Effector CD8-positive, alpha-beta T cell (primary cell): Measurements from ENCODE around the gene GLG1.

ENCODE experiments used
- DNase-seq: peaks from one replicate; lab custom pipeline; 2025; lab: John Stamatoyannopoulos, UW

GLG1 gene

DNA sequence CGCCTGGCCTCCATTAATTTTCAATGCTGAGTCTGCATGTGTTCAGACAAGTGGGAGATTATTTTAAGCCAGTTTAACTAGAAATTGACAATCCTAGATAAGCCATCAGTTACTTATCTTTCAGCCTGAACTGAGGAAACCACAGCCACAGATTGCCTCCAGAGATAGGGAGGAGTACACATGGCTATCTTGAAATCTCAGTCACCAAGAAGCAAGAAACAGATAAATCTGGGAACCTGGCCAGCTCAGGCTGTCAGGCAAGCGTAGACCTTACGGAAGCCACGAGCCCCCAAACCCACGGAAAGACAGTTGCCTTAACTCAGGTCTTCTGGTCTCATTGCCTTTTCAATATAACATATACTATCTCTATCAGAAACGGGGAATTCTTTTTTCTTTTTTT lies 2.0 kb upstream of the GLG1 start:
- peak; percentile 37 for DNase-seq

DNA sequence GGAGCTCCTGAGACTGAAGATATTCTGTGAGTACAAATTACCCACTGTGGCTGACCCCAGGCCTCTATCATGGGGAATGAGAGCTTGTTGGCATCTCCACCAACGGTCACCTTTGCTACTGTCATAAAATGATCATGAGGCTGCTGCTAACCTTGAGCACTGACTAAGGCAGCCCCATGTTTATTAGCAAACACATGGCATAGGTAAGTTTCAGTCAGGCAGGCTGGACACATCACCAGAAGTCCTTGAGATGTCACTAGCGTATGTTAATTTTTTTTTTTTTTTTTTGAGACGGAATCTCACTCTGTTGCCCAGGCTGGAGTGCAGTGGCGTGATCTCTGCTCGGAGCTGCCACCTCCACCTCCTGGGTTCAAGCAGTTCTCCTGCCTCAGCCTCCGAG lies 1.5 kb upstream of the GLG1 start:
- no peak for DNase-seq

DNA sequence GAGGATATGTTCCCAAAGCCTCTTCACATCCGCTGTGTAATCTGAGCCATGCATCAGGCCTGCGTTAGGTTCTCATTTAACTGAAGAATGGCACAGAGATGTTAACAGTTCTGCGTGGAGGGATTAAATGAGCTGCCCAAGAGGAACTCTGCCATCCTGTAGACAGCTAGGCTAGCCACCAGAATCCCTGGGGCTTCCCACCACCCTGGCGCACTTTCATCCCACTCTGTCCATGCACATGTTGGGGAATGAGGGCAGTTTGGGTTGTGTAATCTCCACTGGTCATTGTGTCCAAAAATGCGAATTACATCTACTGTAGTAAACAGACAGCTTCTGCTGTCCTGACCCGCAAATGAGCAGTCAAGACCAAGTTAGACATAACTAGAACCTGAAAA lies 1.0 kb upstream of the GLG1 start:
- DNase-seq: no peak

DNA sequence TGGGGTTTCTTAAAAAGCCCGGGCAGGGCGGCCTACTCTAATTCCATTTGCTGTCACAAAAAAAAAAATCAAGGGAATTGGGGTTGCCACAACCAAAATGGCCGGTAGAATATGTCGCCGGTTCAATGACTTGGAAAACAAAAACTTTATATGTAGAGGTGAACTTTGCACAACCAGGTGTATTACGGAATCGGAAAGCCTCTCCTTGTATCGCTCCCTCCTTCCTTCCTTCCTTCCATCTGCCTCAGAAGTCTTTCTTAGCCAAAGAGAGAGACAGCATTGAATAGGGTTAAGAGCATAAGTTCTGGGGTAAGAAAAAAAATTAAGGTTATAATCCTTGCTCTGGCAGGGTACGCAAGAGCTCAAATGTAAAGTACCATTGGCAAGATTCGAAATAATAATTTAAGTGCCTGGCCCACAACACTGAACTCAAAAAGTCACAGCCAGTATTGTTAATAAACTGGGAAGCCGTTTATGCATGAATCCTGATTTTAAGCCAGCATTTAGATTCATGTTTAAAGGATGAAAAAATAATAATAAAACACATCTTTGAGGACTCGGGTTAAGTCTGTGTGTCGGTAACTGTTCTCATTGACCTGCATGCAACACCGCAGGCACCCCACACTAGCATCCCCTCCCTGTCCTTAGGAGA lies 522 bp upstream of the GLG1 start:
- no peak for DNase-seq

DNA sequence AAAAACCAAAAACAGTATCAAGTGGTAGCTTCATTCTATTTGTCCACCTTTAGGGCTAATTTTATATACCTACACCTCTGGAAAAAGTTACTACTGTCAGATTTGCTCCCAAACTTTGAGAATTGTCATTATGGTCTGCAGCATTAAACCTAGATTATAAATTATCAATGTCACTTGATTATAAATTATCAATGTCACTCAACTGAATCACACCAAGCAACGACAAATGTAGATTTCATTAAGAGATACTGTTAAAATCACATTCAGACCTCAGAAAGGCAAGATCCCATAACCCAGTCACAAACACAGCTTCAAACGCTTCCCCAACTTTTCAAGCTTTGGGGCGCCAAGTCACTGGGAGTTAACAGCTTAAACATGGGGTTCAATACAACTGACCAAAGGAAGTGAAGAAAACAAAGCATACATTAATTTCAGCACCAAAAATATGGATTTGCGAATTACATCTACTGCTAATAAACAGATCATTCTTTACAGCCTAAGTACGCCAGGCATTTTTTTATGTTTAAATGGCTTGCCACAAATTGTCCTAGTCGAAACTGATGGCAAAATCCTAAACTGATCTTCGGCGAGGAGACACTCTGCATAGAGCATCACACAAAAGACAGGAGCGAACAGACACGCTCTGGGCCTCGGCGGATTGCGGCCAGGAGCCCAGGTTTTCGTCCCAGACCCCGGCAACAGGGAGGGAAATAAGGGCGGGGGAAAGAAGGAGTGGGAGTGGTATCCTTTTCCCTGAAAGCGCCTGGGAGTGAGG lies 981 bp downstream of the GLG1 start:
- DNase-seq: no peak

DNA sequence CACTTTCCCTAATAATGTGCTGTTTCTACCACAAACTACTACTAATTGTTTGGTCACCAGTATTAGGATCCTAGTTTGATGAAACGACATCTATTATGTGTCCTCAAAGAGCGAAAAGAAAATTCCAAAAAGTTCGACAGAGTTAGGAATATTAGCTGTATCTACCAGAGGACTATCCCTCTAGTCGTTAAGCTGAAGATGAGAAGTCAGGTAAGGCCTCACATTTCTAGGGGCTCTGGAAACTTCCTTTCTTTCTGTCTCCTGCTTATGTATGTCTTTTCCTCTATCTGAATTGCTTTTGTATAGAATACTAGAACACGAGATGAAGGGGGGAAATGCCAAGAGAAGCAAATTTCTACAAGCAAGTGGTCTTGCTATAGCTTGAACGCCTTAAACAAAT lies 1.6 kb downstream of the GLG1 start:
- no peak for DNase-seq

DNA sequence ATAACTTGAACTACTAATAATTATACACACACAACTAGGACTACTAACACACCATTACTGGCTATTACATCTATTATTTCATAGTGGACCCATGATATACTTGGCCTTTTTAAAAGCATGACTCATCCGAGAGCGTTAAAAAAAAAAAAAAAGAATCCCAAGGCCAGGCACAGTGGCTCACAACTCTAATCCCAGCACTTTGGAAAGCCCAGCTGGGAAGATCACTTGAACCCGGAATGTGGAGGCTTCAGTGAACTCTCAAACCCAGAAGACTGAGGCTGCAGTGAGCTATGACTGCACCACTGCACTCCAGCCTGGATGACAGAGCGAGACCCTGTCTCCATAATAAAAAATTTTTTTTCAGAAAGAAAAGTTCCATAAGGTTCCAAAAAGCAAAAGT lies 3.1 kb downstream of the GLG1 start:
- DNase-seq: no peak

DNA sequence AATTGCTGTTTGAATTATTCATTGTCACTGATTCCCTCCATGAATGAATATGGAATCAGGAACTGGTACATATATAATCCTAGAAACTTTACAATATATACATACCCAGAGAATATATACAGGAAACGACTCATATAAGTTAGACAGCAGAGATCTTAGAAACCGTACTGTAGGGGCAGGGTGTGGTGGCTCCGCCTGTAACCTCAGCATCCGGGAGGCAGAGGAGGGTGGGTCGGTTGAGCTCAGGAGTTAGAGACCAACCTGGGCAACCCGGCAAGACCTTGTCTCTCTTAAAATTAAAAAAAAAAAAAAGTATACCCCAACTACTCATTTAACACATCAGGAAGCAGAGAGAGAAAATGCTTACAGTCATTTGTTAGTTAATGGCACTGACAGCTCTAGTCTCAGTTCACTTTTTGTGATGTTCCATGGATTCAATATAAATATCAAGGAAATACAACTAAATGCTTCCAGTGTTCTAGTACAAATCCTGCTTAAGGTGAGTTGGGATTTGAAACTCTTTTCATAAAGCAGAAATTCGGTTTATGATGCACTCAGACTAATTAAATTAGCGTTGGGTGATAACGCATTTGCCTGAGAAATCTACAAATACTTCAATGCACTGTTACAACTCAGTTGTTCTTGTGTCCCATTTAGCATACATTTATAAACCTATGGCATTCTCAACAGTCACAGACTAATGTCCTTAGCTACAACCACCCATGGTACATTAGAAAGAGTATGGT lies 5.6 kb downstream of the GLG1 start:
- peak; percentile 31 for DNase-seq

DNA sequence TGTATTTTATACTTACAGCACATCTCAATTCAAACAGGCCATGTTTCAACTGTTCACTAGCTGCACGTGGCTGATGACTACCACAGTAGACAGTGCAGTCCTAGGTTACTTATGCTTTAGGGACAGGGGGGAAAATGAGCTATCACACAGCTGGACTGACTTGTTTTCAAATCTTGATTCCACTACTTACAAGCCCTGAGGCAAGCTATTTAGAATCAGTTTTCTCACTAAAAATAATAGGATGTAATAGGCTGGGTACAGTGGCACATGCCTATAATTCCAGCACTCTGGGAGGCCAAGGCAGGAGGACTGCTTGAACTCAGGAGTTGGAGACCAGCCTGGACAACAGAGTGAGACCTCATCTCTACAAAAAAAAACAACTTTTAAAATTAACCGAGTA lies 10.3 kb downstream of the GLG1 start:
- no peak for DNase-seq

DNA sequence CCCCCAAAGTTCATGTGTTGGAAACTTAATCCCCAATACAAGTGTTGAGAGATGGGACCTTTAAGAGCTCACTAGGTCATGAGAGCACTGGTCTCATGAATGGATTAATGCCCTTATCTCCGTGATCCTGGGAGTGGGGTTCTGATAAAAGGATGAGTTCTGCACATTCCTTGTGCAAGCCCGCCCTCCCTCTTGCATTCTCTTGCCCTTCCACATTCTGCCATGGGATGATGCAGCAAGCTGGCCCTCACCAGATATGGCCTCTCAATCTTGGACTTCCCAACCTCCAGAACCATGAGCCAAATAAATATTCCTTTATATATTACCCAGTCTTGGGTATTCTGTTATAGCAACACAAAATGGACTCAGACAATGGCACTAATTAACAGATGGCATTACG lies 14.1 kb downstream of the GLG1 start:
- no peak for DNase-seq

DNA sequence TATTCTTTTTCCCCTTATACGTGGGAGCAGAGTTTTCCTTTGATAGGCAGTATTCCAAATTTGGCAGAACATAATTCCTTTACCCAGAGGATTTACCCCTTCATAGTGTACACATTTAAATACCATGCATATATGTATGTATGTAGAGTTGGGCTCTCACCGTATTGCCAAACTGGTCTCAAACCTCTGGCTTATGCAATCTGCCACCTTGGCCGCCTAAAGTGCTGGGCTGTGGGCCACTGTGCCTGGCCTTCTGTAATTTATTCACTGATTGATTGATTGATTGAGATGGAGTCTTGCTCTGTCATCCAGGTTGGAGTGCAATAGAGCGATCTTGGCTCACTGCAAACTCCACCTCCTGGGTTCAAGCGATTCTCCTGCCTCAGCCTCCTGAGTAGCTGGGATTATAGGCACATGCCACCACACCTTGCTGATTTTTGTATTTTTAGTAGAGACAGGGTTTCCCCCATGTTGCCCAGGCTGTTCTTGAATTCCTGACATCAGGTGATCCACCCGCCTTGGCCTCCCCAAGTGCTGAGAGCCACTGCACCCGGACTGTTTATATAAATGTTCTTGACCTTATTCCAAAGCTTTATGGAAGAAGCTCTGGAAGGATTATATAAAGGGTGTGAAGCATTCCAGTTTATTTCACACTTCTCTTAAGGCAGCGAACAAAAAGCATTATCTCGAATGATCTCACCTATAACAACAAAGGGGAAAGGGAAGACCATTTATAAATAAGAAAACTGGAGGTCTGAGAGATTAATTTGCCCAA lies 14.9 kb downstream of the GLG1 start:
- no peak for DNase-seq

DNA sequence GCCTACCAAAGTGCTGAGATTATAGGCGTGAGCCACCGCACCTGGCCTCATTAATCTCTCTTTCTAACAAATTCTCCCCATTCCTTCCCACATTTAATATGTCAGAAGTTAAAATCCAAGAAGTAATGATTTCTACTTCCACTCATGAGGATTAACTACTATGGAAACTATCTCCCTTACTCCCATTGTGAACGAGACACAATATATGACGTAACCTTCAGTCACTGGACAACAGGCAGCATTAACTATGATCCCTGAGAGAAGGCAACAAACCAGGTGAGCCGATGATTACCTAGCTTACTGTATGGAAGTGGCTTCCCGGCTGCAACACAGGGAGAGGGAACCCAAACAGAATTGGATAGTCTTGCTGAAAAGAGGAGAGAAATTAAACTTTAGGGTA lies 20.0 kb downstream of the GLG1 start:
- no peak for DNase-seq

DNA sequence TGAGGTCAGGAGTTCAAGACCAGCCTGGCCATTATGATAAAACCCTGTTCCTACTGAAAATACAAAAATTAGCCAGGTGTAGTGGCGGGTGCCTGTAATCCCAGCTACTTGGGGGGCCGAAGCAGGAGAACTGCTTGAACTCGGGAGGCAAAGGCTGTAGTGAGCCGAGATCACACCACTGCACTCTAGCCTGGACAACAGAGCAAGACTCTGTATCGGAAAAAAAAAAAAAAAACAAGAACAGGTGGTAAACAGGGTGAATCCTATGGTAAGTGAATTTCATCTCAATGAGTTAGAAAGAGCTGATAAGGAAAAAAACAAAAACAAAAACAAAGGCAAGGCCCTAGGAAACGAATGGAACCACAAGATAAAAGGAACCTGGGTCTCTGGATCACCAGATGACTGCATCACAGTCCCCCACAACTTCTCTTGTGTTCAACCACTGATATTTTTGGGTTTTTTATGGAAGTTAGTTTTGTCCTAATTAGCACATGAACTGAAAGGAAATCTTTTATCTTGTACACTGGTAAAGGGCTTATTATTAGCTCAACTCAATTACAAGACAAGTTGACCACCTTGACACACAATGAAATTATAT lies 21.0 kb downstream of the GLG1 start:
- no peak for DNase-seq

DNA sequence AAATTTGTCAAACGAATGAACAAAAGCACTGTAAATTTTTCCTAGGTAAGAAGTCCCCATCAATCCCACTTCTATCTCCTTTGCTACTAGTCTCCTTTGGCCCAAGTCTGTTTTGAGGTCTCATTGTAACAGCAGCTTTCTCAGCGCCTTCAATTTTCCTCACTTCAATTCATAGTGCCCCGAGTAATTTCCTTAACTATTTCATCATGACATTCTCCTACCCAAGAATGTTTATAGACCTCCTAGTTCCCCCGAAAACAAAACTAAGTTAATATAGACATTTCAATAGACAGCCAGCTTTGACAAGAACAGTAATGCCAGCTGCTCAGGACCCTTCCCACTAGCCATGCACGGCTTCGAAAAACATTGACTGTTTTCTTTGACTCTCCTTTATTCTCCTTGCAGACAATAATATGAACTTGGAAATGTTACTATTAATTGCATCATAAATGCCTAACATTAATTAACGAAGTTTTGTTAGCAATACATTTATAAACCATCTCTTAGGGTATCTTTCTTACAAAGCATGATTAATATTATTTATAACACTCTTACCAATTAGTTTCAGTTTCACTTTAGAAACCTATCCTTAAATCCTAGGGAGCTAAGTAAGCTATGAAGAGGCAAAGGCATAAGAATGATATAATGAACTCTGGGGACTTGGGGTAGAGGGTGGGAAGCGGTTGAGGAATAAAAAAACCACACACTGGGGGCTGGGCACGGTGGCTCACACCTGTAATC lies 22.8 kb downstream of the GLG1 start:
- DNase-seq: no peak

DNA sequence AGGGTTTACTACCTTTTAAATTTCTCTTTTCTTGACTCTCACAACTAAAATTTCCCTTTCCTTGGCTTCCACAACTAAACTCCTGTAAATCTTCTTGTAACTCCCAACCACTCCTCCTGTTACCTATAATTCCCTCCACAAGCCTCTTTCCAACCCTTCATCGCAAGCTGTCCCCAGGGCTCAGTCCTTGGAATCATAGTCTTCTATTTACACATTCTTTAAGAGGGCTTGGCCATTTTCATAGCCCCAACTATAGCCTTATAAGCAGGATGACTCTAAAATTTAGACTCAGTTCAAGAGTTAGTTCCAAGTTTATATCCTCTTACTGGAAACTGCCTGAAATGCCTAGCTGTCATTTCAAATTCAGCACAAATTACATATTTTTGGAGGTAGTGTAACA lies 23.9 kb downstream of the GLG1 start:
- DNase-seq: no peak

DNA sequence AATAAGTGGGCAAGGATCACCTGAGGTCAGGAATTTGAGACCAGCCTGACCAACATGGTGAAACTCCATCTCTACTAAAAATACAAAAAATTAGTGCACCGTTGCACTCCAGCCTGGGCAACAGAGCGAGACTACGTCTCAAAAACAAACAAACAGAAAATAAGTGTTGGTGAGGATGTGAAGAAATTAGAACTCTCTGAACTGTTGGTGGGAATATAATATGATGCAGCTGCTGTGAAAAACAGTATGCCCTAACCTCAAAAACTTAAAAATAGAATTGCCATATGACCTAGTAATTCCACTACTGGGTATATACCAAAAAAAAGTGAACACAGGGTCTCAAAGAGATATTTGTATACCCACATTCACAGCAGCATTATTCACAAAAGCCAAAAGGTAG lies 26.1 kb downstream of the GLG1 start:
- DNase-seq: no peak

DNA sequence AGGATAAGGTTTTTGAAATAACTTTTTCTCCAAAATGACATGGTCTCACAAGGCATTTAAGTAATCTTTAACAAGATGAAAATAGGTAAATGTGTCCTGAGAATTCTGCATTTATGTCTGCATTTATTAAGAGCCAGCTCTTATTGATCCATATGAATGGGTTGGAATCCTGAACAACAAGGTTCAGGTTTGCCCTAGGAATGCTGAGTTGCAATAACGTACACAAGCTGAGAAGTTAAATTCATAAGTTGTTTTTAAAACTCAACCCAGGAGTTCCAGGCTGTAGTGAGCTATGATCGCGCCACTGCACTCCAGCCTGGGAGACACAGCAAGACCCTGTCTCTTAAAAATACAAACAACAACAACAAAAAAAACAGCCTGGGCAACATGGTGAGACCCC lies 28.1 kb downstream of the GLG1 start:
- no peak for DNase-seq

DNA sequence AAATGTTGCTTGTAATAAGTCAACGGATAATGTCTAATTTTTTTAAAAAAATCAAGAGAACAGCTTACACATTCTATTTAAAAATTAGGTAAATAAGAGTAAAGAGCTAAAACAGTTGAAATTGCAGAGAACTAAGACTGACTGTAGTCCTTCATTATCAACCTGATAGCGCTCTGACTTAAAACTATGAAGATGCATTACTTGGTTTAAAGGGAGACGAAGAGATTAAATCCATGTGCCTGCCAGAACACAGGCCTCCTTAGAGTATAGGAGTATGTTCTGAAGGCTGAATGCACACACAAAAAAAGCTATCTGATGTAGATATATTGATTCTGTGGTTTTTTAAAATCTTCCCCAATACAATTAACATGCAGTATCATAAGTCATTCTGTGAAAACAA lies 28.5 kb downstream of the GLG1 start:
- DNase-seq: no peak

DNA sequence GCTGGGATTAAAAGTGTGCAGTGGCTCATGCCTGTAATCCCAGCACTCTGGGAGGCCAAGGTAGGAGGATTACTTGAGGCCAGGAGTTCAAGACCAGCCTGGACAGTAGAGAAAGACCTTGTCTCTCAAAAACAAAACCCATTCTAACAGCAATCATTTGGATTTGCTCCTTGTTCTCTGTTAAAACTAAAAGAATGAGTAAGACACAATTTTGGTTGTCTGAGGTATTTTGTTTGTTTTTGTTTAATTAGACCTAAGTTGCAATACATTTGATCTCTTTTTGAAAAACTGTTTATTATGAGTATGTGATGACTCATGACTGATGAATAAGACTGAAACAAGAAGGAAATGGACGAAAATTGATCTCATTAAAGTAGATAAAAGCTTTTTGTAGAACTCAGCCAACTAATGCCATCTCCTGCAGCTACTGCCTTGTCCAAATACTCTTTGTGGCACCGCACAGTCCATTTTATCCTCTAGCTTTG lies 29.0 kb downstream of the GLG1 start:
- no peak for DNase-seq

DNA sequence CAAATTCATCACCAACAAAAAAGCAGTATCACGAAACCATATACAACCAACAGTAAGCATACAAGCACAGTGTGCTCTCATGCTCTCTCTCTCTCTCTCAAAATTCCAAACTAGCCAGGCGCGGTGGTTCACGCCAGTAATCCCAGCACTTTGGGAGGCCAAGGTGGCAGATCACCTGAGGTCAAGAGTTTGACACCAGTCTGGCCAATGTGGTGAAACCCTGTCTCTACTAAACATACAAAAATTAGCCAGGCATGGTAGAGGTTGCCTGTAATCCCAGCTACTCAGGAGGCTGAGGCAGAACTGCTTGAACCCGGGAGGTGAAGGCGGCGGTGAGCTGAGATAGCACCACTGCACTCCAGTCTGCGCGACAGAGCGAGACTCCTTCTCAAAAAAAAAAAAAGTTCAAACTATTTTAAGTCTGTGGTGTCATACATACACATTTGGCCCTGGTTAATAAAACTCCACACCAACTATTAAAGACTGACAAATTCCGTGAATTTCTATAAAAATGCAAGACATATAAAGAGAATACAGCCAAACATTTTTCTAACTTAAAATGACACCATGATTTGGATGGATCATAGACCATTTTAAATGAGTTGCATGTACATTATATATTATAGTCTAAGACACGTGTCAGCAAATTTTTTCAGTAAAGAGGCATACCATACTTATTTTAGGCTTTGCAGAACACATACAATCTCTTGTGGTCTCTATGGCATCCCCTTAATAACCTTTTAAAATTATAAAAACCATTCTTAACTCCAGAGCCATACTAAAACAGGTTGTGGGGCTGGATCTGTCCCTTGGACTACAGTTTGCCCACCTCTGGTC lies 30.9 kb downstream of the GLG1 start:
- DNase-seq: no peak
